OCI-LY3 (cell line): ENCODE data around the gene GNA12.
A peak's percentile ranks its signal among the peaks of the same experiment; 100 is the strongest.

Experiments used
- H2AFZ ChIP-seq: fragments of 200-600, 300-600 bp; shearing (Covaris generic); 2 replicates; pipeline ENCODE4 v1.6.0; 2014; ENCODE audit warnings: antibody characterized with exemption, low read depth, low read length
- H3K27ac ChIP-seq: fragments of 200-600, 300-600 bp; sonication (generic); 2 replicates; pipeline ENCODE4 v1.5.1; 2014; ENCODE audit warnings: mild to moderate bottlenecking, low read length, moderate library complexity, mixed read lengths
- H3K27me3 ChIP-seq: fragments of 200-600, 300-600 bp; sonication (generic); 2 replicates; pipeline ENCODE4 v1.6.1; 2014; ENCODE audit warnings: low read depth, low read length, mixed read lengths
- H3K36me3 ChIP-seq: fragments of 200-600, 300-600 bp; sonication (generic); replicated peaks from 2 replicates; pipeline ENCODE3; 2014; ENCODE audit warnings: low read depth, low read length, mixed read lengths
- H3K4me1 ChIP-seq: fragments of 300-600, 200-600 bp; sonication (generic); 2 replicates; pipeline ENCODE4 v1.6.1; 2014; ENCODE audit warnings: low read length, mixed read lengths
- H3K4me2 ChIP-seq: fragments of 200-600, 300-600 bp; sonication (generic); 2 replicates; pipeline ENCODE4 v1.6.1; 2014; ENCODE audit warnings: low read length, mixed read lengths
- H3K4me3 ChIP-seq: fragments of 300-600, 200-600 bp; sonication (generic); 2 replicates; pipeline ENCODE4 v1.5.1; 2014; ENCODE audit warnings: antibody characterized with exemption, mild to moderate bottlenecking, low read length, moderate library complexity
- H3K79me2 ChIP-seq: fragments of 300-600, 200-600 bp; shearing (Covaris generic); 2 replicates; pipeline ENCODE4 v1.6.1; 2014; ENCODE audit warnings: mild to moderate bottlenecking, low read length, mixed read lengths
- H3K9ac ChIP-seq: fragments of 300-600, 200-600 bp; shearing (Covaris generic); 2 replicates; pipeline ENCODE4 v1.6.0; 2014; ENCODE audit warnings: mild to moderate bottlenecking, low read length, moderate library complexity
- H3K9me3 ChIP-seq: fragments of 200-600, 300-600 bp; shearing (Covaris generic); 2 replicates; pipeline ENCODE4 v1.6.1; 2014; ENCODE audit warnings: low read length, mixed read lengths; ENCODE audit not compliant: insufficient read depth
- H4K20me1 ChIP-seq: fragments of 200-600, 300-600 bp; sonication (generic); 2 replicates; pipeline ENCODE4 v1.6.1; 2016; ENCODE audit warnings: low read length, mixed read lengths; ENCODE audit not compliant: insufficient read depth
- EZH2phosphoT487 ChIP-seq: fragments of 200-600 bp; shearing (Covaris generic); IDR thresholded peaks from 2 replicates; pipeline ENCODE4 v1.6.1; 2018; ENCODE audit warnings: antibody characterized with exemption, mixed run types, low read depth
- TF ChIP-seq, protein P1 (sequence below): fragments of 200-600, 300-600 bp; sonication (generic); IDR thresholded peaks from 2 replicates; pipeline ENCODE4 v1.5.1; 2014; ENCODE audit warnings: antibody characterized with exemption, low read length, low read depth

Gene GNA12

GRCh38 chr7:2721842-2722241 is 122.3 kb downstream of the GNA12 start:
- H2AFZ ChIP-seq = no peak overlapping the region
- no peaks in the 10 kb centered on the region for H3K36me3 ChIP-seq
- H3K9ac ChIP-seq = no peak overlapping the region
- no peaks in the 10 kb centered on the region for H3K4me1 ChIP-seq
- H3K27ac ChIP-seq = no peak overlapping the region
- TF ChIP-seq, protein P1, sequence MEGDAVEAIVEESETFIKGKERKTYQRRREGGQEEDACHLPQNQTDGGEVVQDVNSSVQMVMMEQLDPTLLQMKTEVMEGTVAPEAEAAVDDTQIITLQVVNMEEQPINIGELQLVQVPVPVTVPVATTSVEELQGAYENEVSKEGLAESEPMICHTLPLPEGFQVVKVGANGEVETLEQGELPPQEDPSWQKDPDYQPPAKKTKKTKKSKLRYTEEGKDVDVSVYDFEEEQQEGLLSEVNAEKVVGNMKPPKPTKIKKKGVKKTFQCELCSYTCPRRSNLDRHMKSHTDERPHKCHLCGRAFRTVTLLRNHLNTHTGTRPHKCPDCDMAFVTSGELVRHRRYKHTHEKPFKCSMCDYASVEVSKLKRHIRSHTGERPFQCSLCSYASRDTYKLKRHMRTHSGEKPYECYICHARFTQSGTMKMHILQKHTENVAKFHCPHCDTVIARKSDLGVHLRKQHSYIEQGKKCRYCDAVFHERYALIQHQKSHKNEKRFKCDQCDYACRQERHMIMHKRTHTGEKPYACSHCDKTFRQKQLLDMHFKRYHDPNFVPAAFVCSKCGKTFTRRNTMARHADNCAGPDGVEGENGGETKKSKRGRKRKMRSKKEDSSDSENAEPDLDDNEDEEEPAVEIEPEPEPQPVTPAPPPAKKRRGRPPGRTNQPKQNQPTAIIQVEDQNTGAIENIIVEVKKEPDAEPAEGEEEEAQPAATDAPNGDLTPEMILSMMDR = no peak
- TF ChIP-seq EZH2phosphoT487 = no peak
- H3K27me3 ChIP-seq = no peaks in the 10 kb centered on the region
- no peak overlapping the region for H3K4me3 ChIP-seq
- no peaks in the 10 kb centered on the region for H3K9me3 ChIP-seq
- H3K79me2 ChIP-seq = no peaks in the 10 kb centered on the region
- no peaks in the 10 kb centered on the region for H4K20me1 ChIP-seq
- no peak overlapping the region for H3K4me2 ChIP-seq

GRCh38 chr7:2720024-2720423 is 124.1 kb downstream of the GNA12 start:
- TF ChIP-seq, protein P1 = no peak
- no peak for TF ChIP-seq EZH2phosphoT487
- Histone ChIP-seq H3K9ac (no peak overlapping the region), H3K4me2 (no peak overlapping the region), H3K27me3 (no peaks in the 10 kb centered on the region), H3K27ac (no peak overlapping the region), H3K4me3 (no peak overlapping the region), H3K79me2 (no peaks in the 10 kb centered on the region), H3K4me1 (peaks cover 12% of the 10 kb centered on the region), H4K20me1 (no peaks in the 10 kb centered on the region), H3K36me3 (no peaks in the 10 kb centered on the region), H3K9me3 (no peaks in the 10 kb centered on the region), H2AFZ (no peak overlapping the region)

DNA sequence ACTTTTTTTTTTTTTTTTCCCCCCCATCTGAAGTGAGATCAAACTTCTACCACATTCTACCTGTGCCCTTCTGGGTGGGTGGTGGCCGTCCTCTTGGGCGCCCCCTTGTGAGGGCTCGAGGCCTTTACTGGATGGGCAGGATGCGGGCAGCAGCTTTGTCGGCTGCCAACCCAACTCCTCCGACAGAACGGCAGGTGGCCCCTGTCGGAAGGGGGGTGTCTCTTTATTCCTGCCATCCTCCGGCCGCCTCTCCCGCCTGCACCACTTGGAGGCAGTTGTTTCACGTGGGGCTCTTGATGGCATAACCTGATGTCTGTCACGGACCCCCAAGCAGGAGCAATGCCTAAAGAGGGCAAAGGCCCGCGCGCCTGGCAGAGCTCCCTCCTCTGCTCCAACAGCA is 125.1 kb downstream of the GNA12 start:
- H4K20me1 ChIP-seq = no peaks in the 10 kb centered on the region
- H3K9me3 ChIP-seq = no peaks in the 10 kb centered on the region
- H3K9ac ChIP-seq = no peak overlapping the region
- no peaks in the 10 kb centered on the region for H3K27me3 ChIP-seq
- TF ChIP-seq, protein P1 = peak; percentile 50
- TF ChIP-seq EZH2phosphoT487 = no peak
- H2AFZ ChIP-seq = no peak overlapping the region
- H3K36me3 ChIP-seq = no peaks in the 10 kb centered on the region
- H3K27ac ChIP-seq = no peak overlapping the region
- H3K4me1 ChIP-seq = peaks cover 13% of the 10 kb centered on the region
- H3K4me3 ChIP-seq = no peak overlapping the region
- H3K79me2 ChIP-seq = no peaks in the 10 kb centered on the region
- H3K4me2 ChIP-seq = no peak overlapping the region

DNA sequence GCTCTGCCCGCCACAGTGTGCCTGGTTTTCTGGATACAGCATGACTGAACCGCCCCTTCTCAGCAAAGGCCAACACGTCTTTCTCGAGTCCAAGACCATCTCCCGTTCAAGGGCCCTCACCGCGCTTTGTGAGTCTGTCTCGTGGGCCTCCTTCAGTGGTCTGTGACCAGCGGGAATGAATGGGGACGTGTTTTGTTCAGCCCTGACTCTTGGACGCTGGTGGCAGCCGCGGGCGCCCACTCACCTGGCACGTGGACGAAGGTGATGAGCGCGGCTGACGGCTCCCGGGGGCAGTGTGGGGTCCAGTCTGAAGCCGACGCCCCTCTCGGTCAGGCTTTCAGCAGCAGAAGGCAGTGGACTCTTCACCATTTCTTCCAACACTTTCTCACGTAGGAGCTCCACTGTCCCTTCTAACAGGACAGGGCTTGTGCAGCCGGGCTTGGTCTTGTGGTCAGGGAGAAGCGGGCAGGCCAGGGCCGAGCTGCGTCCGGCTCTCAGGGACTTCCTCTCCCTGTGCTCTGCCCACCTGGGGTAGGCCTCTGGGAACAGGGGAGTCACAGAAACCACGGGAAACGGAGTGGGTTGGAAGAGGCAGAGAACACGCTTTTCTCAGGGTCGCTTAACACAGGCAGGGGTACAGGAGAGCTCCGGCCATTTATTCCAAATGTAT is 125.7 kb downstream of the GNA12 start:
- no peak overlapping the region for H2AFZ ChIP-seq
- TF ChIP-seq EZH2phosphoT487 = no peak
- TF ChIP-seq, protein P1 = no peak
- no peaks in the 10 kb centered on the region for H3K79me2 ChIP-seq
- no peaks in the 10 kb centered on the region for H3K36me3 ChIP-seq
- no peaks in the 10 kb centered on the region for H3K9me3 ChIP-seq
- H3K4me1 ChIP-seq = peaks cover 13% of the 10 kb centered on the region
- no peaks in the 10 kb centered on the region for H4K20me1 ChIP-seq
- no peak overlapping the region for H3K4me2 ChIP-seq
- H3K4me3 ChIP-seq = no peak overlapping the region
- H3K27me3 ChIP-seq = no peaks in the 10 kb centered on the region
- no peak overlapping the region for H3K27ac ChIP-seq
- H3K9ac ChIP-seq = no peak overlapping the region
